ENCODE measurements around the gene ADORA1. TPM values are rescaled to one million over a fixed set of nuclear protein-coding genes. Genes with fewer than 3 reads are reported as not detected.

The ADORA1 gene
- total and polyA plus RNA-seq, 2 donors (not counting 3 experiments of a cell fraction or from before 2014, with no cell fraction given), result 0.15 TPM; not detected in 1

DNA sequence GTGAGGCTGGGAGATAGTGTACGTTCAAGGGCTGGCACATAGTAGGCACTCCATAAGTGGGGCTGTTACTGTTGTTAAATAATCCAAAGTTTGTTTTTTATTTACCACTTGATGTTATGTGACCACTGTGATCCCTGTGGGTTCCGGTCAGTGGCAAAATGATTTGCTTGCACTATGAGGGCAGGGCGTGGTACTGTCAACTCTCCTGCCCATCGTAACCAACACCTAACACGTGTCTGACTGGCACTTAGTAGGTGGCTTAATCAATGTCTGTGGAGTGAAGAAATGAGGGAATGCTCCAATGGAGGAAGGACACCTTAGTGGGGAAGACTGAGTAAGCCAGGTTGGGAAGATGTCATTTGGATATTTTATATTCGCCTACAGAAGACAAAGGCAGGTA, 14.6 kb downstream of the ADORA1 start:
- Histone ChIP-seq H3K36me3 (ENCODE audit: control insufficient read depth in 2 of 2, extremely low read depth in 1 of 2, insufficient read depth in 2 of 2, low read length in 2 of 2) (no peaks in the 10 kb centered on the region), H3K4me3 (replicated peaks in 1 of 3; ENCODE audit: insufficient read depth in 1 of 3, low read depth in 1 of 3, low read length in 3 of 3) (no peak overlapping the region), H3K4me1 (ENCODE audit: control insufficient read depth, extremely low read depth, insufficient read depth, low read length) (no peaks in the 10 kb centered on the region), H3K27me3 (ENCODE audit: control insufficient read depth in 2 of 2, insufficient read depth in 2 of 2, low read length in 2 of 2) (peaks cover 10 to 22% of the 10 kb centered on the region in 2 experiments), H3K79me2 (ENCODE audit: control insufficient read depth, insufficient read depth, low read length) (no peaks in the 10 kb centered on the region), H3K9me3 (replicated peaks; ENCODE audit: control insufficient read depth, insufficient read depth, low read length) (no peaks in the 10 kb centered on the region), H3K9me1 (replicated peaks; ENCODE audit: control insufficient read depth, extremely low read depth, insufficient read depth, low read length) (no peaks in the 10 kb centered on the region), H3K4me2 (ENCODE audit: insufficient read depth, low read length) (no peak overlapping the region), H3K27ac (ENCODE audit: insufficient read depth, low read depth, low read length) (no peak overlapping the region), H4K20me1 (replicated peaks; ENCODE audit: control insufficient read depth, extremely low read depth, insufficient read depth, low read length) (no peaks in the 10 kb centered on the region), H3K9ac (replicated peaks; ENCODE audit: extremely low read depth, insufficient read depth, low read length) (no peak overlapping the region), H2AFZ (ENCODE audit: low read depth, low read length) (no peak overlapping the region)
- FAIRE-seq, result no peak
- no TSS peak for BruUV-seq (replicated peaks)
- ChIA-PET CTCF (interaction anchor here (0.7 to 2.2 kb wide), 4 partner anchors 11 to 107 kb away, joined by 3 to 11 read pairs (median 4); partner anchors contain the start of gene ADORA1), POLR2A (interaction anchor here (0.7 kb wide), 1 partner anchor 88 kb away, joined by 4 read pairs; no protein-coding TSS in a partner anchor)
- intact Hi-C loops (cut with micrococcal nuclease), result no loop called here
- dilution Hi-C loops (cut with MboI; ENCODE audit: extremely low pct_ligation_motif_present, low sequenced_read_pairs), result no loop called here
- no peak for DNase-seq (ENCODE audit: low read depth, low spot score)
- TF ChIP-seq POLR2A (IDR thresholded peaks at IDR 0.05; ENCODE audit: low read depth, low read length) (no peak), JUN (IDR thresholded peaks at IDR 0.05; ENCODE audit: borderline replicate concordance, insufficient read depth, insufficient read length, low read depth) (no peak)
- TF ChIP-seq, protein P1, sequence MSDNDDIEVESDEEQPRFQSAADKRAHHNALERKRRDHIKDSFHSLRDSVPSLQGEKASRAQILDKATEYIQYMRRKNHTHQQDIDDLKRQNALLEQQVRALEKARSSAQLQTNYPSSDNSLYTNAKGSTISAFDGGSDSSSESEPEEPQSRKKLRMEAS (IDR thresholded peaks at IDR 0.05; ENCODE audit: insufficient read depth, insufficient read length), result no peak

DNA sequence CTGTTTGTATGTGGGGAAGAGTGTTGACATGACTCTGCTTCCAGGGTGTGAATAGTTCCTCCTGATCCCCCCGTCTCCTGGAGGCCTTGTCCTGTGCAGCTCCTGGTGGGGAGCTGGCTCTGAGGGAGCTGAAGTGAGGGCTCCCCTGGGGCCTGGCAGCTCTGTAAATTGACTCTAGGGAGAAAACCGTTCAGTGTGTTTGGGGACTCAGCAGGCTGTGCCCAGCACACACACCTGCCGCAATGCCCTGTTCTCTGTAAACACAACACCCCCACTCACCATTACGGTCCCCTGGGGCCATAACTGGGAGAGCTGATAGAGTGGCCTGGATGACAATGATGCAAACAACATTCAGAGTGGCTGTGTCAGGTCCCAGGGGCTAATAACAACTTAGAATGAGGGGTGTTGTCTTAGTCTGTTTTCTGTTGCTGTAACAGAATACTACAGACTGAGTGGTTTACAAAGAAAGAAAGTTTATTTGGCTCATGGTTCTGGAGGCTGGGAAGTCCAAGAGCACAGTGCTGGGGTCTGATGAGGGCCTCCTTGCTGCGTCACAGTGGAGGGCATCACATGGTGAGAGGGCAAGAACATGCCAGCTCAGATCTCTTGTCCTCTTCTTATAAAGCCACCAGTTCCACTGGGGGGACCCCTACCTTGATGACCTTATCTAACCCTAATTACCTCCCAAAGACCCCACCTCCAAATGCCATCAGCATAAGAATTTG, 15.3 kb downstream of the ADORA1 start:
- dilution Hi-C loops (cut with MboI; ENCODE audit: extremely low pct_ligation_motif_present, low sequenced_read_pairs) (no loop called here), intact Hi-C loops (cut with micrococcal nuclease) (no loop called here)
- H3K27ac ChIP-seq (ENCODE audit: insufficient read depth, low read depth, low read length), result no peak overlapping the region
- no peaks in the 10 kb centered on the region for H3K36me3 ChIP-seq (ENCODE audit: control insufficient read depth in 2 of 2, extremely low read depth in 1 of 2, insufficient read depth in 2 of 2, low read length in 2 of 2)
- BruUV-seq (replicated peaks), result no TSS peak
- H3K4me3 ChIP-seq (replicated peaks in 1 of 3; ENCODE audit: insufficient read depth in 1 of 3, low read depth in 1 of 3, low read length in 3 of 3), result no peak overlapping the region
- no peaks in the 10 kb centered on the region for H3K9me3 ChIP-seq (replicated peaks; ENCODE audit: control insufficient read depth, insufficient read depth, low read length)
- H3K27me3 ChIP-seq (ENCODE audit: control insufficient read depth in 2 of 2, insufficient read depth in 2 of 2, low read length in 2 of 2), result peaks cover 6 to 20% of the 10 kb centered on the region in 2 experiments
- H3K4me1 ChIP-seq (ENCODE audit: control insufficient read depth, extremely low read depth, insufficient read depth, low read length), result no peaks in the 10 kb centered on the region
- CTCF ChIA-PET, result interaction anchor here (1.4 to 2.2 kb wide), 2 partner anchors 10 to 29 kb away, joined by 3 to 11 read pairs; no protein-coding TSS in a partner anchor
- H3K79me2 ChIP-seq (ENCODE audit: control insufficient read depth, insufficient read depth, low read length), result no peaks in the 10 kb centered on the region
- H4K20me1 ChIP-seq (replicated peaks; ENCODE audit: control insufficient read depth, extremely low read depth, insufficient read depth, low read length), result no peaks in the 10 kb centered on the region
- no peak for FAIRE-seq
- POLR2A ChIA-PET, result no interaction called here
- no peak overlapping the region for H3K4me2 ChIP-seq (ENCODE audit: insufficient read depth, low read length)
- no peak for TF ChIP-seq JUN (IDR thresholded peaks at IDR 0.05; ENCODE audit: borderline replicate concordance, insufficient read depth, insufficient read length, low read depth)
- no peak for TF ChIP-seq POLR2AphosphoS5 (IDR thresholded peaks at IDR 0.05; ENCODE audit: insufficient read depth, low read depth, low read length)
- no peak for TF ChIP-seq GATA2 (IDR thresholded peaks at IDR 0.05; ENCODE audit: insufficient read depth, insufficient read length, low read depth, low read length)
- TF ChIP-seq POLR2A (IDR thresholded peaks at IDR 0.05; ENCODE audit: low read depth, low read length), result no peak
- TF ChIP-seq, protein P1 (IDR thresholded peaks at IDR 0.05; ENCODE audit: insufficient read depth, insufficient read length), result no peak
- TF ChIP-seq, protein P2, sequence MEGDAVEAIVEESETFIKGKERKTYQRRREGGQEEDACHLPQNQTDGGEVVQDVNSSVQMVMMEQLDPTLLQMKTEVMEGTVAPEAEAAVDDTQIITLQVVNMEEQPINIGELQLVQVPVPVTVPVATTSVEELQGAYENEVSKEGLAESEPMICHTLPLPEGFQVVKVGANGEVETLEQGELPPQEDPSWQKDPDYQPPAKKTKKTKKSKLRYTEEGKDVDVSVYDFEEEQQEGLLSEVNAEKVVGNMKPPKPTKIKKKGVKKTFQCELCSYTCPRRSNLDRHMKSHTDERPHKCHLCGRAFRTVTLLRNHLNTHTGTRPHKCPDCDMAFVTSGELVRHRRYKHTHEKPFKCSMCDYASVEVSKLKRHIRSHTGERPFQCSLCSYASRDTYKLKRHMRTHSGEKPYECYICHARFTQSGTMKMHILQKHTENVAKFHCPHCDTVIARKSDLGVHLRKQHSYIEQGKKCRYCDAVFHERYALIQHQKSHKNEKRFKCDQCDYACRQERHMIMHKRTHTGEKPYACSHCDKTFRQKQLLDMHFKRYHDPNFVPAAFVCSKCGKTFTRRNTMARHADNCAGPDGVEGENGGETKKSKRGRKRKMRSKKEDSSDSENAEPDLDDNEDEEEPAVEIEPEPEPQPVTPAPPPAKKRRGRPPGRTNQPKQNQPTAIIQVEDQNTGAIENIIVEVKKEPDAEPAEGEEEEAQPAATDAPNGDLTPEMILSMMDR (IDR thresholded peaks at IDR 0.05; ENCODE audit: extremely low read depth in 1 of 2, insufficient read depth in 1 of 2, low read depth in 1 of 2, low read length in 2 of 2), result no peak
- no peak for TF ChIP-seq FOS (IDR thresholded peaks at IDR 0.05; ENCODE audit: borderline replicate concordance, insufficient read depth, low read length)
- no peak for TF ChIP-seq EZH2 (IDR thresholded peaks at IDR 0.05; ENCODE audit: borderline replicate concordance, low read depth, low read length, severe bottlenecking)
- no peak for TF ChIP-seq MYC (IDR thresholded peaks at IDR 0.05; ENCODE audit: low read depth, low read length)
- H2AFZ ChIP-seq (ENCODE audit: low read depth, low read length), result no peak overlapping the region
- H3K9ac ChIP-seq (replicated peaks; ENCODE audit: extremely low read depth, insufficient read depth, low read length), result no peak overlapping the region
- DNase-seq (ENCODE audit: low read depth, low spot score), result no peak
- no peaks in the 10 kb centered on the region for H3K9me1 ChIP-seq (replicated peaks; ENCODE audit: control insufficient read depth, extremely low read depth, insufficient read depth, low read length)
